ENCODE data around the gene NACAD. TPM values are rescaled to one million over a fixed set of nuclear protein-coding genes. Genes with fewer than 3 reads are reported as not detected.
A peak's percentile ranks its signal among the peaks of the same experiment; 100 is the strongest.

The NACAD gene
- total and polyA plus RNA-seq, 2 of the 4 experiments (the other 2 are of a cell fraction) = 0.54 to 2.2 TPM

DNA sequence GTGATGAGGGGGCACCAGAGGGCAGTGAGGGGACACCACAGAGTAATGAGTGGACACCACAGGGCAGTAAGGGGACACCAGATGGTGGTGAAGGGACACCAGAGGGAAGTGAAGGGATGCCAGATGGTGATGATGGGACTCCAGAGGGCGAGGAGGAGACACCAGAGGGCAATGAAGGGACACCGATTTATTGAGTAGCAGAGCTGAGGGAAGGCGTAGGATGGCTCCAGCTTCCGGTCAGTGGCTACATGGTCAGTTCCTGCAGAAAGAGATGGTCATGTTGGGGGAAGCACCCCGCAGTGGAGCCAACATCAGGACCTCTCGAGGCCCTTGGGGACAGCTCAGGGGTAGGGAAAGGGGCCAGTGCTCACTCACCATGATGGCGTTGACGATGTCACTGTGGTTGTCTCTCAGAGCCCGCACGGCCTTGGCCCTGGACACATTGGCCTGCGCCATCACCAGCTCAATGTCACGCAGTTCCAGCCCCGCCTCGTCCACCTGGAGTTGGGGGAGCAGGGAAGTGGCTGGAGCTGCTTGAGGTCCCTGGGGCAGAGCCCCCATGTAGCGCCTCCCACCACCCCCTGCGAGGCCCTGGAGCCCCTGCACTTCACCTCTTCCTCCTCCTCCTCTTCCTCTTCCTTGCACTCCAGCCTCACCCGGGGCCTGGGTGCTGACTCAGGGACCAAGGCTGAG is 8.4 kb downstream of the NACAD start:
- H3K4me2 ChIP-seq (ENCODE audit: low read depth, low read length) = no peak overlapping the region
- ChIA-PET CTCF (no interaction called here), POLR2A (ENCODE audit: unreplicated experiment) (no interaction called here)
- no peak overlapping the region for H2BK120ac ChIP-seq (ENCODE audit: low read depth, low read length)
- WGBS, 2 experiments (ENCODE audit: extremely low coverage in 2 of 2, insufficient read length in 1 of 2) = 95% methylated on average over 6 of the region's 17 CpGs; no CpG with 5 or more reads in 1 of the 2 experiments
- no peak overlapping the region for H2BK15ac ChIP-seq (ENCODE audit: low read depth, low read length)
- no peak overlapping the region for H3K56ac ChIP-seq (ENCODE audit: extremely low read depth, insufficient read depth, low read length)
- H3K79me1 ChIP-seq (ENCODE audit: low read depth in 1 of 2, low read length in 2 of 2) = no peaks in the 10 kb centered on the region
- no peak overlapping the region for H4K8ac ChIP-seq (ENCODE audit: low read depth in 2 of 2, low read length in 2 of 2)
- H3K9ac ChIP-seq (ENCODE audit: low read depth, low read length) = no peak overlapping the region
- no peaks in the 10 kb centered on the region for H3K9me3 ChIP-seq (ENCODE audit: control insufficient read depth, insufficient read depth, low read length)
- H2AK5ac ChIP-seq (ENCODE audit: low read depth, low read length) = no peak overlapping the region
- intact Hi-C loops (cut with micrococcal nuclease) (no loop called here), in situ Hi-C loops (cut with MboI; ENCODE audit: low sequenced_read_pairs) (no loop called here), dilution Hi-C loops (cut with HindIII; ENCODE audit: low sequenced_read_pairs, unreplicated experiment) (no loop called here)
- H4K91ac ChIP-seq (ENCODE audit: insufficient read depth, low read depth, low read length) = no peak overlapping the region
- H3K23ac ChIP-seq (ENCODE audit: low read depth, low read length) = no peak overlapping the region
- H2BK20ac ChIP-seq (ENCODE audit: low read depth, low read length) = no peak overlapping the region
- H3K27ac ChIP-seq (ENCODE audit: insufficient read depth, low read length) = no peak overlapping the region
- no peaks in the 10 kb centered on the region for H3K4me1 ChIP-seq (ENCODE audit: control insufficient read depth, insufficient read depth, low read length)
- H3K27me3 ChIP-seq (ENCODE audit: control insufficient read depth, insufficient read depth, low read length) = no peaks in the 10 kb centered on the region
- peak; percentile 13; the same call in 1 of the 2 replicates for ATAC-seq (ENCODE audit: low read depth)
- H2BK5ac ChIP-seq (ENCODE audit: low read depth, low read length, poor library complexity, severe bottlenecking) = no peak overlapping the region
- peaks cover 4% of the 10 kb centered on the region; the same call in 1 of the 2 replicates for H4K20me1 ChIP-seq (ENCODE audit: insufficient read depth, low read length)
- H3K36me3 ChIP-seq (ENCODE audit: control insufficient read depth, insufficient read depth, low read length) = peaks cover 35% of the 10 kb centered on the region
- TF ChIP-seq MXI1 (IDR thresholded peaks at IDR 0.05; ENCODE audit: borderline replicate concordance, low read depth, low read length) (no peak), FOS (IDR thresholded peaks at IDR 0.05; ENCODE audit: low read depth, low read length) (no peak), SMC3 (IDR thresholded peaks at IDR 0.05; ENCODE audit: low read depth, low read length) (no peak), RCOR1 (IDR thresholded peaks at IDR 0.05; ENCODE audit: insufficient replicate concordance, low read length) (no peak), BHLHE40 (IDR thresholded peaks at IDR 0.05; ENCODE audit: low read depth, low read length) (no peak), MAZ (IDR thresholded peaks at IDR 0.05; ENCODE audit: borderline replicate concordance, low read depth, low read length) (no peak), ELK1 (IDR thresholded peaks at IDR 0.05; ENCODE audit: borderline replicate concordance, low read depth, low read length) (no peak)
- no peak overlapping the region for H3K18ac ChIP-seq (ENCODE audit: low read depth, low read length)
- H3K14ac ChIP-seq (replicated peaks; ENCODE audit: low read depth, low read length) = no peak overlapping the region
- no peak overlapping the region for H4K5ac ChIP-seq (ENCODE audit: low read depth, low read length)
- no peak overlapping the region for H2AFZ ChIP-seq (replicated peaks; ENCODE audit: low read length, poor library complexity)
- no TSS peak for BruUV-seq (replicated peaks)
- DNase-seq = no peak
- no peak overlapping the region for H2AK9ac ChIP-seq (replicated peaks; ENCODE audit: low read depth, low read length, poor library complexity)
- peaks cover 16% of the 10 kb centered on the region for H3K9me1 ChIP-seq (ENCODE audit: insufficient read depth, low read length)
- no peak overlapping the region for H3K4me3 ChIP-seq (ENCODE audit: insufficient read depth, low read depth, low read length)
- H3K4ac ChIP-seq (ENCODE audit: low read depth, low read length) = no peak overlapping the region
